HEK293T (cell line): Measurements from ENCODE around the gene DSCAM.

ENCODE experiments used
- CTCF ChIA-PET: fragments of 350-600 bp; formaldehyde crosslinking; extraction: SDS; loops from one replicate; lab custom pipeline; 2021; ENCODE audit warnings: antibody characterized with exemption, inconsistent platforms; lab: Yijun Ruan, JAX
- POLR2A ChIA-PET: fragments of 350-600 bp; formaldehyde crosslinking; extraction: SDS; loops from one replicate; lab custom pipeline; 2020; ENCODE audit warnings: antibody characterized with exemption, inconsistent platforms; lab: Yijun Ruan, JAX
- DNase-seq: peaks from one replicate; pipeline ENCODE4 v3.0.0; 2012; ENCODE audit warnings: mixed read lengths; ENCODE audit errors: extremely low spot score
- ARNT ChIP-seq: fragments of 450-650 bp; IDR thresholded peaks from 2 replicates; pipeline ENCODE4 v1.6.1; 2017; ENCODE audit warnings: mild to moderate bottlenecking
- BHLHE40 ChIP-seq: fragments of 450-650 bp; IDR thresholded peaks from 2 replicates; pipeline ENCODE4 v1.6.1; 2016; ENCODE audit warnings: mild to moderate bottlenecking, moderate library complexity, borderline replicate concordance
- CTBP1 ChIP-seq: fragments of 450-650 bp; IDR thresholded peaks from 2 replicates; pipeline ENCODE4 v1.6.1; 2016; ENCODE audit warnings: borderline replicate concordance
- ELF4 ChIP-seq: fragments of 450-650 bp; IDR thresholded peaks from 2 replicates; pipeline ENCODE4 v1.6.1; 2017; ENCODE audit warnings: antibody characterized with exemption
- FOXA1 ChIP-seq: fragments of 450-650 bp; IDR thresholded peaks from 2 replicates; pipeline ENCODE4 v1.6.1; 2016; ENCODE audit warnings: mild to moderate bottlenecking
- FOXK2 ChIP-seq: fragments of 450-650 bp; IDR thresholded peaks from 2 replicates; pipeline ENCODE4 v1.6.1; 2016; ENCODE audit warnings: mild to moderate bottlenecking
- FOXM1 ChIP-seq: fragments of 450-650 bp; IDR thresholded peaks from 2 replicates; pipeline ENCODE4 v1.6.1; 2017; ENCODE audit warnings: mild to moderate bottlenecking, borderline replicate concordance
- HDGF ChIP-seq: fragments of 450-650 bp; IDR thresholded peaks from 2 replicates; pipeline ENCODE4 v1.6.1; 2017; ENCODE audit warnings: antibody characterized with exemption, borderline replicate concordance
- L3MBTL2 ChIP-seq: fragments of 450-650 bp; conservative IDR thresholded peaks from 2 replicates; pipeline ENCODE4 v1.6.1; 2016; ENCODE audit warnings: mild to moderate bottlenecking
- LEF1 ChIP-seq: fragments of 450-650 bp; IDR thresholded peaks from 2 replicates; pipeline ENCODE4 v1.6.1; 2017; ENCODE audit warnings: mild to moderate bottlenecking, borderline replicate concordance
- NFRKB ChIP-seq: fragments of 450-650 bp; IDR thresholded peaks from 2 replicates; pipeline ENCODE4 v1.6.1; 2016; ENCODE audit warnings: mild to moderate bottlenecking, moderate library complexity
- PKNOX1 ChIP-seq: fragments of 450-650 bp; IDR thresholded peaks from 2 replicates; pipeline ENCODE4 v1.6.1; 2016
- SP1 ChIP-seq: fragments of 450-650 bp; IDR thresholded peaks from 2 replicates; pipeline ENCODE4 v1.6.1; 2017
- SUZ12 ChIP-seq: fragments of 450-650 bp; IDR thresholded peaks from 2 replicates; pipeline ENCODE4 v1.6.1; 2016; ENCODE audit warnings: mild to moderate bottlenecking
- TARDBP ChIP-seq: fragments of 450-650 bp; IDR thresholded peaks from 2 replicates; pipeline ENCODE4 v1.6.1; 2016
- ZNF384 ChIP-seq: fragments of 450-650 bp; IDR thresholded peaks from 2 replicates; pipeline ENCODE4 v1.6.1; 2016

The DSCAM gene

GRCh38 chr21:40753756-40754155 lies 93.2 kb downstream of the DSCAM start:
- no peak for TF ChIP-seq LEF1
- TF ChIP-seq FOXA1: no peak
- no peak for TF ChIP-seq SUZ12
- no peak for DNase-seq
- ChIA-PET POLR2A (no interaction called here), CTCF (no interaction called here)

- ChIA-PET POLR2A (no interaction called here), CTCF (no interaction called here)
- no peak for DNase-seq
- TF ChIP-seq SP1 (no peak), SUZ12 (no peak), ARNT (no peak), PKNOX1 (no peak), BHLHE40 (no peak), TARDBP (no peak), ZNF384 (no peak), HDGF (no peak), FOXA1 (no peak)
Observed at GRCh38 chr21:40752125-40752524, 94.8 kb downstream of the DSCAM start.

- POLR2A ChIA-PET: no interaction called here
- CTCF ChIA-PET: no interaction called here
- TF ChIP-seq BHLHE40 (no peak), NFRKB (no peak), ARNT (no peak), SP1 (no peak), ELF4 (no peak), FOXA1 (no peak), LEF1 (no peak), HDGF (no peak), L3MBTL2 (no peak)
- no peak for DNase-seq
Observed at GRCh38 chr21:40751221-40751620, 95.7 kb downstream of the DSCAM start.

GRCh38 chr21:40736145-40736544 lies 110.8 kb downstream of the DSCAM start:
- TF ChIP-seq ELF4 (no peak), LEF1 (no peak), SP1 (no peak), HDGF (no peak), FOXK2 (no peak), FOXA1 (no peak), ZNF384 (no peak), ARNT (no peak), NFRKB (no peak), L3MBTL2 (no peak), BHLHE40 (no peak), SUZ12 (no peak)
- no peak for DNase-seq
- ChIA-PET POLR2A (no interaction called here), CTCF (no interaction called here)

GRCh38 chr21:40733024-40733397 lies 113.9 kb downstream of the DSCAM start:
- CTCF ChIA-PET: no interaction called here
- no peak for TF ChIP-seq FOXA1
- no peak for TF ChIP-seq CTBP1
- TF ChIP-seq SP1: no peak
- no peak for TF ChIP-seq HDGF
- TF ChIP-seq FOXK2: no peak
- no peak for TF ChIP-seq SUZ12
- no peak for TF ChIP-seq PKNOX1
- no peak for TF ChIP-seq ZNF384
- no peak for DNase-seq
- POLR2A ChIA-PET: no interaction called here

GRCh38 chr21:40732253-40733023 lies 114.5 kb downstream of the DSCAM start:
- no peak for DNase-seq
- TF ChIP-seq FOXA1: no peak
- no peak for TF ChIP-seq FOXK2
- no peak for TF ChIP-seq HDGF
- TF ChIP-seq BHLHE40: no peak
- no peak for TF ChIP-seq LEF1
- no peak for TF ChIP-seq ARNT
- TF ChIP-seq SP1: no peak
- TF ChIP-seq PKNOX1: no peak
- no peak for TF ChIP-seq ZNF384
- no peak for TF ChIP-seq CTBP1
- no peak for TF ChIP-seq FOXM1
- no peak for TF ChIP-seq L3MBTL2
- no peak for TF ChIP-seq SUZ12
- no peak for TF ChIP-seq TARDBP
- no peak for TF ChIP-seq ELF4
- no peak for TF ChIP-seq NFRKB
- CTCF ChIA-PET: no interaction called here
- POLR2A ChIA-PET: no interaction called here
